ENCODE data around the gene TIE1. TPM values are rescaled to one million over a fixed set of nuclear protein-coding genes. Genes with fewer than 3 reads are reported as not detected.

The TIE1 gene
- total and polyA plus RNA-seq, 11 donors: 19.2 to 65.1 (median 28.4) TPM

DNA sequence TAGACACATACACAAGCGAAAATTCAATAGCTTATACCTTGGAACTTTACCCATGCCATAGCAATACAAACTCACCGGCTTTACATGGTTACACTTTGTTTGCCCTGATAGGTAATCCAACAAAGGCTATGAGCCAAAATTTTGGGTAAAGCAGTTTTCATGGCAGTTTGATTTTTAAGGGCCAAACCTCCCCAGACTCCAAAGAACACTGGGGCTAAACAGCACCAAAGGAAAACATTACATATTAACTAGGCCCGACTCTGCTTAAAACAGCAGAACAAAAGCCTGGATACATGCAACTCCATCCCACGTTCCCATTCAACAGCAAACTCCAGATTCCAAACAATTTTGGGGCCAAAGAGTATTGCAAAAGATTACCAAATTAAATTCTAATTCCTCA lies 35.4 kb upstream of the TIE1 start:
- H3K27me3 ChIP-seq: no peaks in the 10 kb centered on the region
- TF ChIP-seq POLR2A (IDR thresholded peaks at IDR 0.05): no peak
- TF ChIP-seq, protein P1, sequence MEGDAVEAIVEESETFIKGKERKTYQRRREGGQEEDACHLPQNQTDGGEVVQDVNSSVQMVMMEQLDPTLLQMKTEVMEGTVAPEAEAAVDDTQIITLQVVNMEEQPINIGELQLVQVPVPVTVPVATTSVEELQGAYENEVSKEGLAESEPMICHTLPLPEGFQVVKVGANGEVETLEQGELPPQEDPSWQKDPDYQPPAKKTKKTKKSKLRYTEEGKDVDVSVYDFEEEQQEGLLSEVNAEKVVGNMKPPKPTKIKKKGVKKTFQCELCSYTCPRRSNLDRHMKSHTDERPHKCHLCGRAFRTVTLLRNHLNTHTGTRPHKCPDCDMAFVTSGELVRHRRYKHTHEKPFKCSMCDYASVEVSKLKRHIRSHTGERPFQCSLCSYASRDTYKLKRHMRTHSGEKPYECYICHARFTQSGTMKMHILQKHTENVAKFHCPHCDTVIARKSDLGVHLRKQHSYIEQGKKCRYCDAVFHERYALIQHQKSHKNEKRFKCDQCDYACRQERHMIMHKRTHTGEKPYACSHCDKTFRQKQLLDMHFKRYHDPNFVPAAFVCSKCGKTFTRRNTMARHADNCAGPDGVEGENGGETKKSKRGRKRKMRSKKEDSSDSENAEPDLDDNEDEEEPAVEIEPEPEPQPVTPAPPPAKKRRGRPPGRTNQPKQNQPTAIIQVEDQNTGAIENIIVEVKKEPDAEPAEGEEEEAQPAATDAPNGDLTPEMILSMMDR (IDR thresholded peaks at IDR 0.05): no peak
- no peak overlapping the region for H3K4me3 ChIP-seq
- peaks cover 0 to 11% (median 0%) of the 10 kb centered on the region in 12 donors for H3K9me3 ChIP-seq
- H3K27ac ChIP-seq: no peak overlapping the region
- ATAC-seq: no peak
- no peaks in the 10 kb centered on the region for H3K36me3 ChIP-seq
- intact Hi-C loops (cut with DNase I): no loop called here
- WGBS, 4 donors: 88 to 93% (median 91%) methylated on average over 4 of the region's 4 CpGs
- peaks cover 0 to 4% (median 0%) of the 10 kb centered on the region in 12 donors for H3K4me1 ChIP-seq
- no peak for DNase-seq

DNA sequence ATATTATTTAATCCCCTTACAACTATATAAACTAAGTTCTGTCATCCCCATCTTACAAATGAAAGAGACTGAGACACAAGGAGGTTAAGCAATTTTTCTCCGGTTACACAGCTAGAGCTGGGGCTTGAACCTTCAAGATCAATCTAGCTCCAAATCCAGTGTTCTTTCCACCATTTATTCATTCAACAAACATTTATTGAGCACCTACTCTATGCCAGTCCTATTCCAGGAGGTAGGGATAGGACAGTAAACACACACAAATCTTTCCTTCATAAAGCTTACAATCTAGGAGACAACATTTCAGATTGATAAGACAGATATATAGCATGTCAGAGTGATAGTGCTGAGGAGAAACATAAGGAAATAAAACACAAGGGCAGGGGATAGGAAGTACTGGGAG lies 33.9 kb upstream of the TIE1 start:
- H3K9me3 ChIP-seq: peaks cover 0 to 11% (median 0%) of the 10 kb centered on the region in 12 donors
- no peak overlapping the region for H3K4me3 ChIP-seq
- DNase-seq (no peak), ATAC-seq (no peak)
- intact Hi-C loops (cut with DNase I): no loop called here
- no peaks in the 10 kb centered on the region for H3K27me3 ChIP-seq
- no peak overlapping the region for H3K27ac ChIP-seq
- no peaks in the 10 kb centered on the region for H3K36me3 ChIP-seq
- peaks cover 0 to 9% (median 0%) of the 10 kb centered on the region in 12 donors for H3K4me1 ChIP-seq
- 95 to 100% (median 98%) methylated on average over 1 of the region's 1 CpG for WGBS, 4 donors
- TF ChIP-seq POLR2A (IDR thresholded peaks at IDR 0.05): no peak
- TF ChIP-seq, protein P1 (IDR thresholded peaks at IDR 0.05): no peak

DNA sequence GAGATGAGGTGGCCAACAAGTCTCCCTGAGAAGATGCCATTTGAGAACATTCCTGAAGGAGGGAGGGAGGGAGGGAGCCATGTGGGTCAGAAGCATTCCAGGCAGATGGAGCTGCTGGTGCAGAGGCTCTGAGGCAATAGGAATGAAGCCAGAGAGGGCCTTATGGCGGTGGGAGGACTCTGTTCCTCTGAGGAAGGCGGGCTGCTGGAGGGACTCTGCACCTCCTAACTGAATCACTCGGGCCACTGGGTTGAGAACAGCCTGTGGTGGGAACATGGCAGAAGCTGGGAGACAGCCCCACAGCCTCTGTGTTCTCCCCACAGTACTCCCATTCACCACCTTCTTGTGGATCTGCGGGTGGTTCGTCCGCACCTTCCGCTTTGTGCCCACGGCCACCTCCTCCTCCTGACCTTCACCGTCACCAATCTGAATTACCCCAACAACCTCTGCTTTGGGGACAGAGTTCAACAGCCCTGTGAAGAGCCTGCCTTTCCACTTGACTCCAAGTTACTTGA lies 33.4 kb upstream of the TIE1 start:
- intact Hi-C loops (cut with DNase I): no loop called here
- Histone ChIP-seq H3K9me3 (peaks cover 0 to 11% (median 0%) of the 10 kb centered on the region in 12 donors), H3K4me1 (peaks cover 0 to 9% (median 0%) of the 10 kb centered on the region in 12 donors), H3K27me3 (no peaks in the 10 kb centered on the region), H3K4me3 (no peak overlapping the region), H3K27ac (no peak overlapping the region), H3K36me3 (no peaks in the 10 kb centered on the region)
- TF ChIP-seq, protein P1 (IDR thresholded peaks at IDR 0.05): no peak
- no peak for TF ChIP-seq POLR2A (IDR thresholded peaks at IDR 0.05)
- no peak for DNase-seq
- WGBS, 4 donors: 84 to 91% (median 90%) methylated on average over 9 of the region's 9 CpGs
- ATAC-seq: no peak

DNA sequence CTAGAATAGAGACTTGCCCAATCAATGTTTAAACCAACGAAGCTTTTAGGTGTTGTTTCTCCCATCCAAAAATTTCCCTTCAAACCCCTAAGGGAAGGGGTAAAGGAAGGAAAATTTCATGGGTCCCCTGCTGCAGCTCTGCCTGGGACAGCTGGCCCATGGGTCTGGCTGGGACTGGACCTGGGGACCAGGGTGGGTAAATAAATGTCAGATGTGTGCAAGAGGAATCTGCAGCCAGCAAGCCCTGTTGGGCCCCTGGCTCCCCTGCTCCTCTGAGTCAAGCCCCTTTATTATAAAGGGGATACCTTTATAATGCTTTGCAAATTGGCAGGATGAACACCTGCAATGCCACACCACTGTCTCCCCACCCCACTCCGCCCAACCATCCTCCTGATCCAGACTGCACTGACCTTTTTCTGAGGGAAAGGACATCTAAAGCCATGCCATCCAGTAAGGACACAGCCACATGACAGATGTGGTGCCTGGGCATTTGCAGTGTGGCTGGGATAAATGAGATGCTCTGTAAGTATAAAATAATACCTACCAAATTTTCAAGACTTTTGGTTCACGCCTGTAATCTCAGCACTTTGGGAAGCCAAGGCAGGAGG lies 32.9 kb upstream of the TIE1 start:
- 80 to 88% (median 85%) methylated on average over 3 of the region's 3 CpGs for WGBS, 4 donors
- intact Hi-C loops (cut with DNase I): no loop called here
- Histone ChIP-seq H3K4me1 (peaks cover 0 to 9% (median 0%) of the 10 kb centered on the region in 12 donors), H3K27me3 (no peaks in the 10 kb centered on the region), H3K36me3 (no peaks in the 10 kb centered on the region), H3K27ac (no peak overlapping the region), H3K4me3 (no peak overlapping the region), H3K9me3 (peaks cover 0 to 9% (median 0%) of the 10 kb centered on the region in 12 donors)
- TF ChIP-seq, protein P1 (IDR thresholded peaks at IDR 0.05): no peak
- TF ChIP-seq POLR2A (IDR thresholded peaks at IDR 0.05): no peak
- ATAC-seq (no peak), DNase-seq (no peak)
